T-helper 1 cell treated with Interleukin-12 subunit alpha and Interleukin-12 subunit beta and Interleukin-4 antibody, amounts not matched to agents 30 μg/mL and 1 μg/mL, for 36 hours (primary cell): Measurements from ENCODE around the gene ANKHD1.

Experiments
- H3K27ac Mint-ChIP-seq: one replicate; pipeline ENCODE4 v1.8.0; 2021; ENCODE audit warnings: mild to moderate bottlenecking, mixed read lengths
- H3K27me3 Mint-ChIP-seq: one replicate; pipeline ENCODE4 v1.8.0; 2021; ENCODE audit warnings: low read depth, mixed read lengths
- H3K36me3 Mint-ChIP-seq: one replicate; pipeline ENCODE4 v1.8.0; 2021; ENCODE audit warnings: low read depth, mixed read lengths
- H3K4me1 Mint-ChIP-seq: one replicate; pipeline ENCODE4 v1.8.0; 2021; ENCODE audit warnings: low read depth, mixed read lengths
- H3K4me3 Mint-ChIP-seq: one replicate; pipeline ENCODE4 v1.8.0; 2021; ENCODE audit warnings: mild to moderate bottlenecking, moderate library complexity, mixed read lengths
- H3K9me3 Mint-ChIP-seq: one replicate; pipeline ENCODE4 v1.8.0; 2021; ENCODE audit warnings: mixed read lengths

Gene ANKHD1

DNA sequence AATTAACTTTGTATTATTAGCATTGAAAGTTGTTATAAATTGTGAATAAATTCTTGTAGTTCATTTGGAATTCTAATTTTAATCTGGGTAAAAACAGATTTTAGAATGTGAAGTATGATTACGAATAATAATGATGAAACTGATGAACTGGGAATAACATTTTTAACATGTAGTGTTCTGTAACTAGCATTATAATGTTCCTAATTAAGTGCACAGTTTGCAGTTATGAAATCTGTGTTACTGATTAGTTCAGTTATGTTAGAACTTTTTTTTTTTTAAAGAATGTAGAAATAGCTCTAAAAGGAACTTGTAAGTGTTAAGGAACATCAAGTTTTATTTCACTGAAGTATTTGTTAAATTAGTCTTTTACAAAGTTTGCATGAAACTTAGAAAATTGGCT lies 97.0 kb downstream of the ANKHD1 start:
- Mint-ChIP-seq H3K9me3 (no peaks in the 10 kb centered on the region), H3K36me3 (peaks cover 24% of the 10 kb centered on the region), H3K4me3 (no peak overlapping the region), H3K27me3 (no peaks in the 10 kb centered on the region), H3K4me1 (peaks cover 3% of the 10 kb centered on the region), H3K27ac (no peak overlapping the region)

DNA sequence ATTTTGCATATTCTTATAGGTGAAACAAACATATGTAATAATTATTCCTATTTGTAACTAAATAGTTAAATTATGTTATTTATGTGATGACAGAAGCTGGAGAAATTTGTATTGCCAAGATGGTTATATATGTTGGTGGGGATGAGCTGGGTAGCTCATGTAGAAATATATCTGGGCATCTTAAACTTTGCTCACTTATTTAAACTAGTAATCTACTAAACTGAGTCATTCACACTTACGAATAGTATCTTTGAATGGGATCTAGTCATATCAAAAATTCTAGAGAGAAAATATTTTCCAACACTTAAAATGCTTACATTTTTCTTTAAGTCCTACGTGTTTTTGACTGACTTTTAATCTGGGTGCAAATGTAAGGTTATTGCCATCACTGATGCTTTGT lies 101.2 kb downstream of the ANKHD1 start:
- Mint-ChIP-seq H3K27me3 (no peaks in the 10 kb centered on the region), H3K4me3 (no peak overlapping the region), H3K36me3 (peaks cover 19% of the 10 kb centered on the region), H3K4me1 (peaks cover 2% of the 10 kb centered on the region), H3K27ac (no peak overlapping the region), H3K9me3 (no peaks in the 10 kb centered on the region)

DNA sequence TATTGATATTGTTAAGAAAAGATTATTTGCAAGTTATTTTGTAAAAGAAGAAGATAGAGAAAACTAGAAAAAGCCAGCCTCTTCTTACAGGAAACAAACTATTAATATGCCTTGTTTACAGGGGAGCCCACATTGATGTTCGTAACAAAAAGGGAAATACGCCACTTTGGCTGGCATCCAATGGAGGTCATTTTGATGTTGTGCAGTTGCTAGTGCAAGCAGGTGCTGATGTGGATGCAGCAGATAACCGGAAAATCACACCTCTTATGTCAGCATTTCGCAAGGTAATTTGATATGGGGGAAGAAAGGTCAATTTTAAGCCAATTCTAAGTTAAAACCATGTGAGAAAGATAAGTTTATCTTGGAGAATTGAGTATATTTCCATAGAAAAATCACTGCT lies 108.3 kb downstream of the ANKHD1 start:
- Mint-ChIP-seq H3K27ac (no peak overlapping the region), H3K9me3 (no peaks in the 10 kb centered on the region)

DNA sequence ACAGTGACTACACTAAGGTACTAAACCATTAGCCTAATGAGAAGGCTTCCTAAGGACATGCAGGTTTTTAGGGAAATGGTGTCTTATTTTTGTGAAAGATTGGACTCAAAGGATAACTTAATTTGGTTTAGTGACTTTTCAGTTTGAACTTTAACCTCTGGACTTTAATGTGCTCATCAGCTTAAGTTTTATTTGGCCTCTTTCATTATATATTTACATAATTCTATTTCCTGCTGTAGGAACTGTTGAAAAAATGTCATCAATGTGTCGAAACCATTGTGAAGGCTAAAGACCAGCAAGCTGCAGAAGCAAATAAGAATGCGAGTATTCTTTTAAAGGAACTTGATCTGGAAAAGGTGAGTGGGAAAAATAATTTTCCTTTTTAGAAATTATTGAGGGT lies 111.5 kb downstream of the ANKHD1 start:
- H3K36me3 Mint-ChIP-seq = peaks cover 49% of the 10 kb centered on the region
- peaks cover 3% of the 10 kb centered on the region for H3K9me3 Mint-ChIP-seq
- no peak overlapping the region for H3K4me3 Mint-ChIP-seq

More for the DNA sequence above, 108.3 kb downstream of the ANKHD1 start:
- H3K27me3 Mint-ChIP-seq = no peaks in the 10 kb centered on the region
- peaks cover 45% of the 10 kb centered on the region for H3K36me3 Mint-ChIP-seq
- no peaks in the 10 kb centered on the region for H3K4me1 Mint-ChIP-seq
- H3K4me3 Mint-ChIP-seq = no peak overlapping the region

DNA sequence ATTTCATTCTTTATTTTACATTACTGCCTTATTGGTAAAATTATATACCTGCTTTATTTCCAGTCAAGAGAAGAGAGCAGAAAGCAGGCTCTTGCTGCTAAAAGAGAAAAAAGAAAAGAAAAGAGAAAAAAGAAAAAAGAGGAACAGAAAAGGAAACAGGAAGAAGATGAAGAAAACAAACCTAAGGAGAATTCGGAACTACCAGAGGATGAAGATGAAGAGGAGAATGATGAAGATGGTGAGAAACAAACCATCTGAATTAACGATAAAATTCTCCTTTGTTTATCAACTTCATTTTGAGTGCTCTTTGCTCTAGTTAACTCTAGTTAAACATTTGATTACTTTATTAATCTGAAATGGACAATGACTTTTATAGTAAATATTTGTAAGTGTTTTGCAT lies 122.4 kb downstream of the ANKHD1 start:
- Mint-ChIP-seq H3K4me3 (no peak overlapping the region), H3K9me3 (no peaks in the 10 kb centered on the region), H3K27ac (no peak overlapping the region), H3K4me1 (no peaks in the 10 kb centered on the region), H3K27me3 (no peaks in the 10 kb centered on the region), H3K36me3 (peaks cover 29% of the 10 kb centered on the region)

More for the DNA sequence above, 111.5 kb downstream of the ANKHD1 start:
- Mint-ChIP-seq H3K27ac (no peak overlapping the region), H3K4me1 (no peaks in the 10 kb centered on the region), H3K27me3 (no peaks in the 10 kb centered on the region)

DNA sequence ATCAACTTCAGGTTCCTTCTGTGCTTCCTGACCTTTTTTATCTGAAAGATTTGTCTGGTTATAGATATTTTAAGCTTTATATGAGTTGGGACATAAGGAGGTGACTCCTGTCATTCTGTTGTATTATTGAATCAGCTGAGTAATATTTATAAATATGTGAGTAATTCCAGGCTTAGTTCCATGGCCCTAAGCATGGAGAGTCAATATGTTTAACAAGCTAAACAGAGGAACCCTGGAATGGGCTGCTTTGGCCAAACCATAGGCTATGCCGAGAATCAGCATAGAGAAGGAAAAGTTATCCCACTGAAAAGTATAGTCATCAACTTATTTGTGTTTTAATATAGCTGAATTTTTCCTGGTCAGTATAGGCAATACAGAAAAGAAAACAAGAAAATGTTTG lies 138.6 kb downstream of the ANKHD1 start:
- H3K9me3 Mint-ChIP-seq = no peaks in the 10 kb centered on the region
- H3K36me3 Mint-ChIP-seq = peaks cover 35% of the 10 kb centered on the region
- H3K4me1 Mint-ChIP-seq = peaks cover 1% of the 10 kb centered on the region
- H3K27ac Mint-ChIP-seq = no peak overlapping the region
- H3K27me3 Mint-ChIP-seq = no peaks in the 10 kb centered on the region
- no peak overlapping the region for H3K4me3 Mint-ChIP-seq

DNA sequence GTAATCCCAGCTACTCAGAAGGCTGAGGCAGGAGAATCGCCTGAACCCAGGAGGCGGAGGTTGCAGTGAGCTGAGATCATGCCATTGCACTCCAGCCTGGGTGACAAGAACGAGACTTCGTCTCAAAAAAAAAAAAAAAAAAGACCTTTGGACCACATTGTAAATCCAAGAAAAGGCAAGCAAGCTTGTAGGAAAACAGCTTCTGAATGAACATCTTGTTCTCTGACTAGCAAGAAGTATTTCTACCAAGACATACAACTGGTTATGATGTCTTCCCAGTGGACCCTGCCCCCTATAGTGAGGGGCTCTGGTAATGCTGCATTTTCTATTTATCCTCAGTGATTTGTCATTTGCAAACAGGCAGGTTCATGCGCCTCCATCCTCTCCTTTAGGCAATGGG lies 141.3 kb downstream of the ANKHD1 start:
- H3K4me3 Mint-ChIP-seq = no peak overlapping the region
- H3K36me3 Mint-ChIP-seq = peaks cover 26% of the 10 kb centered on the region
- peaks cover 9% of the 10 kb centered on the region for H3K4me1 Mint-ChIP-seq
- H3K27me3 Mint-ChIP-seq = no peaks in the 10 kb centered on the region
- no peak overlapping the region for H3K27ac Mint-ChIP-seq
- no peaks in the 10 kb centered on the region for H3K9me3 Mint-ChIP-seq

DNA sequence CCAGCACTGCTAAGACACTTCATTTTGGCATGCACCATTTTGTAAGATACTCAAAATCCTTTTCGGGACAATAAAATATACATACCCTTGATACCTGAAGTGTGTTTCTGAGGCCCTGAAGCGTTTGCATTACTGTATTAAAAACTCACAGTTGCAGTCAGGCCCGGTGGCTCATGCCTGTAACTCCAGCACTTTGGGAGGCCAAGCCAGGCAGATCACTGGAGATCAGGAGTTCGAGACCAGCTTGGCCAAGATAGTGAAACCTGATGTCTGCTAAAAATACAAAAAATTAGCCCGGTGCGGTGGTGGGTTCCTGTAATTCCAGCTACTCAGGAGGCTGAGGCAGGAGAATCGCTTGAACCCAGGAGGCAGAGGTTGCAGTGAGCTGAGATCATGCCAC lies 143.4 kb downstream of the ANKHD1 start:
- H3K27ac Mint-ChIP-seq = no peak overlapping the region

DNA sequence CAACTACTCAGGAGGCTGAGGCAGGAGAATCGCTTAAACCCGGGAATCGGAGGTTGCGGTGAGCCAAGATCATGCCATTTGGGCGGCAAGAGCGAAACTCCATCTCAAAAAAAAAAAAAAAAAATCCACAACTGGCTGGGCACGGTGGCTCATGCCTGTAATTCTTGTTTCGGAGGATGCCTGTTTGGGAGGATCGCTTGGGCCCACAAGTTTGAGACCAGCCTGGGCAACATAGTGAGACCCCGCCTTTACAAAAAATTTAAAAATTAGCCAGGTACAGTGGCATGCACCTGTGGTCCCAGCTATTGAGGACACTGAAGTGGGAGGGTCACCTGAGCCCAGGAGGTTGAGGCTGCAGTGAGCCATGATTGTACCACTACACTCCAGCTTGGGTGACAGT lies 144.0 kb downstream of the ANKHD1 start:
- H3K27me3 Mint-ChIP-seq = no peaks in the 10 kb centered on the region
- H3K4me3 Mint-ChIP-seq = no peak overlapping the region
- H3K27ac Mint-ChIP-seq = no peak overlapping the region
- no peaks in the 10 kb centered on the region for H3K9me3 Mint-ChIP-seq
- H3K36me3 Mint-ChIP-seq = peaks cover 27% of the 10 kb centered on the region
- peaks cover 27% of the 10 kb centered on the region for H3K4me1 Mint-ChIP-seq

More for the DNA sequence above, 143.4 kb downstream of the ANKHD1 start:
- no peaks in the 10 kb centered on the region for H3K27me3 Mint-ChIP-seq
- H3K36me3 Mint-ChIP-seq = peaks cover 21% of the 10 kb centered on the region
- H3K9me3 Mint-ChIP-seq = no peaks in the 10 kb centered on the region
- H3K4me3 Mint-ChIP-seq = no peak overlapping the region
- H3K4me1 Mint-ChIP-seq = peaks cover 24% of the 10 kb centered on the region

DNA sequence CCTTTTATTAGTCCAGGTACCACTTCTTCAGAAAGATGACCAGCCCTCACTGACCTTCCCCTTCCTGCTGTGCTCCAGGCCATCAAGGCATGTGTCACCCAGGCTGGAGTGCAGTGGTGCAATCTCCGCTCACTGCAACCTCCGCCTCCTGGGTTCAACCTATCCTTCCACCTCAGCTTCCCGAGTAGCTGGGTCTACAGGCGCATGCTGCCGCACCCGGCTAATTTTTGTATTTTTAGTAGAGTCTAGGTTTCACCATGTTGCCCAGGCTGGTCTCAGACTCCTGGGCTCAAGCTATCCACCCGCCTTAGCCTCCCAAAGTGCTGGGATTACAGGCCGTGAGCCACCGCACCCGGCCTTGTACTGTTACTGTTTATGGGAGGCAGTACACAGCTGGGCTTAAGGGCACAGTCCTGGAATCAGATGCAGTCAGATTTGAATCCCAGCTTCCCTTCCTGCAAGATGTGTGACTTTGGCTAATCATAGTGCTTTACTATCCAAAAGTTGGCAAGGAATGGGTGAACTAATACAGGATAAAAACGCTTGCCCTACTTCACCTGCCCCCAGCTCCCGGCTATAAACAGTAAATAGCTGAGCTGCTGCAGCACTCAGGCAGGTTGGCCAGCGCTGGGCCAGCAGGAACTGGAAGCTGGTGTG lies 145.3 kb downstream of the ANKHD1 start:
- Mint-ChIP-seq H3K27ac (peak overlapping the region; percentile 89), H3K36me3 (peaks cover 34% of the 10 kb centered on the region), H3K4me3 (no peak overlapping the region), H3K4me1 (peaks cover 31% of the 10 kb centered on the region), H3K27me3 (no peaks in the 10 kb centered on the region), H3K9me3 (no peaks in the 10 kb centered on the region)

DNA sequence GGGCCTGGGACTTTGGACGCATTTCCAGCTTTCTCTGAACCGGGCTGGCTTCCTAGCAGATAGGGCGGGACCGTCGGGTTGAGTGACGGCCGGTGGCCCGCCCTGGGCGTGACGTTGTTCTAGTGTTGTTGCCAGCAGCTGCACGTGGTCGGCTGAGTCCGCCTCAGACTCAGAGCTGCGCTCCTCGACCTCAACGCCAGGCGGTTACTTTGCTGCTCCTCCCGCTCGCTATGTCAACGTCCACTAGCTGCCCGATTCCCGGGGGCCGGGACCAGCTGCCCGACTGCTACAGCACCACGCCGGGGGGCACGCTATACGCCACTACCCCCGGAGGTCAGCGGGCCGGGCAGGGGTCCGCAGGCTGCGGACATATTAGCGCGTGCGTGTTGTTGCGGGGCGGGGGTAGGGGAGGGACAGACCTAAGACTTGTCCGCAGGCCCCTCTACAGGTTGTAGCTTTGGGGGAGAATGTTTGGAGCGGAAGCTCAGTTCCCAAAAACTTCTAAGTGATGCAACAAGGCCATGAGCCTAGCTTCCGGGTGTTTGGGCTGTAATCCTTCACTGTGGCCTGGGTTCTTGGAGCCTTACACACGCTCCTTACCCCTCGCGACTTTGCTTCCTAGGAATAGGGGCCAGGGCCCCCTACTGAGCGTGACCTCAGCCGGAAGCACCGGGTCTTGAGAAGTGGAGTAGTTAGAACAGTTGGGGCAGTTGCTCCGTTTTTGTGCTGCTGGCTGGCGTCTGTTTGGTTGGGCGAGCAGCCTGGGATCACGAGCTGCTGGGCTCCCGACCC lies 146.1 kb downstream of the ANKHD1 start, which contains the start of gene EIF4EBP3:
TSS of gene EIF4EBP3 (plus strand) at position 155 of the 792 bp plus-strand sequence. CDS start at position 231, 76 bp downstream.
- Mint-ChIP-seq H3K36me3 (peaks cover 35% of the 10 kb centered on the region), H3K4me1 (peaks cover 31% of the 10 kb centered on the region), H3K27me3 (no peaks in the 10 kb centered on the region), H3K9me3 (no peaks in the 10 kb centered on the region), H3K27ac (peak within 1 kb of the TSS; percentile 89), H3K4me3 (peak within 1 kb of the TSS; percentile 80)

DNA sequence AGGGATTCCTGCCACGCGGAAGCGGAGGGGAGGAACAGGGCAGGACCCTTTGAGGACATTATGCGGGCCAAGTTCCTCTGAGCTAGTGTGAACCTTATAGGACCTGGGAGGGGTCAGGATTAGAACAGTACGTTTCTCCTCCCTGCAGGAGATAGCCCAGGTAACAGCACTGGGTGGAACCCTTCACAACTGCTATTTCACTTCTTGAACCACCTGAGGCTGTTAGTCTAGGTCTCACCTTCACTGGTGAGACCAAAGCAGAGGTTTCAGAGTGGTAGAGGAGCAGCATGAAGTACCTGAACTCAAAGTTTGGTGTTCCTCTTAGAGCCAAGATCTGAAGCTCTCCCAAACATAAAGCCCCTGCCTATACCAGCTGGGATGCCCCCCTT lies 146.7 kb downstream of the ANKHD1 start:
- H3K36me3 Mint-ChIP-seq = peaks cover 41% of the 10 kb centered on the region
- H3K4me3 Mint-ChIP-seq = peak overlapping the region; percentile 80
- H3K4me1 Mint-ChIP-seq = peaks cover 37% of the 10 kb centered on the region
- peak overlapping the region; percentile 89 for H3K27ac Mint-ChIP-seq
- no peaks in the 10 kb centered on the region for H3K27me3 Mint-ChIP-seq
- H3K9me3 Mint-ChIP-seq = no peaks in the 10 kb centered on the region

DNA sequence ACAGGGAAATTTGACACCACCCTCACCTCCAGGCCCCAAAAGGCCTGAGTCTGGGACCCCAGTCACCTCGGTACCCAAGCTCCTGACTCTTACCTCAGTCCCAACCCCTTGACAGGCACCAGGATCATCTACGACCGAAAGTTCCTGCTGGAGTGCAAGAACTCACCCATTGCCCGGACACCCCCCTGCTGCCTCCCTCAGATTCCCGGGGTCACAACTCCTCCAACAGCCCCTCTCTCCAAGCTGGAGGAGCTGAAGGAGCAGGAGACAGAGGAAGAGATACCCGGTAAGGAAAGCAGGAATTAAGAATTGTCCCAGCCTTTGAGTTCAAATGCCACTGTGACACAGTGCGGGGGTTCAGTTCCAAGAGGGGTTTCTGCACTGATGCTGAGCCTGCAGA lies 147.2 kb downstream of the ANKHD1 start:
- Mint-ChIP-seq H3K4me3 (no peak overlapping the region), H3K27ac (peak overlapping the region; percentile 89), H3K9me3 (no peaks in the 10 kb centered on the region), H3K27me3 (no peaks in the 10 kb centered on the region), H3K4me1 (peaks cover 42% of the 10 kb centered on the region), H3K36me3 (peaks cover 45% of the 10 kb centered on the region)

DNA sequence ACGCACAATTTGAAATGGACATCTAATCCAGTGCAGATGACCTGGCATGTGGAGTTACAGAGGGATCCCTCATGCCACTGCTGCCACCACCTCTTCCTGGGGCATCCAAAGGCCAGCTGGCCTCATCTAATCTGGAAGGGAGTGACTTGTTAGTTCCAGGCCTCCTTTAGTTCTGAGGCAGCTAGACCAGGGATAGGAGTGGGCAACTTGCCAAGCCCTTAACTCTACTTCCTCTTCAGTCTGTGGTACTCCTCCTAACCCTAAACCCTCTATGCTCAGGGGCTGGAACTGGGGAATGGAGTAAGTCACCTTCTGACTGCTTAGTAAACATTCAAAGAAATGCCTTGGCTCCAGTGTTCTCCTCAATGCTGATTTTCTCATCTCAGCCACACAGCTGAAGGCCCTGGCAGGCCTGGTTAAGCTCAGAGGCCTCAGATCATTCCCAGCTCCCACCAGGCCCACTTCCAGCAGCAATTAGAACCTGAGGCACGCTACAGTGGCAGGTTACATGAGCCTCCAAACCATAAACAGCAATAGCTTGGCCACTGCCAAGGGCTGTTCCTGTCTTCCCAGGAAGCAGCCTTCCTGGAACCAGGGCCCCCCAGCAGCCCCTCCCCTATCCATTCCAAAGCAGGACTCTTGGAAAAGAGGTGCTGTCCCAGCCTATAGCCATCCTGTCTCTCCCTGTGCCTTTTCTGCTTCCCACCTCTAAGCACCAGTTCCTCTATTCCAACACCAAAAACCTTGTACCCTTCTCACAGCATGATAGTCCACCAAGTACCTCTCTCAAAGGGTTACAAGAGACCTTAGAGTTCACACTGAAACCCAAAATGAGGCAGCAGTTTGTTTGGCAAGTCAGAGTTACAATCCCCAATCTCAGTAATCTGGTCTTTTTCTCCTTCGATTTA lies 147.9 kb downstream of the ANKHD1 start:
- Mint-ChIP-seq H3K4me1 (peaks cover 49% of the 10 kb centered on the region), H3K4me3 (peak overlapping the region; percentile 49), H3K27me3 (no peaks in the 10 kb centered on the region), H3K27ac (peak overlapping the region; percentile 80), H3K9me3 (no peaks in the 10 kb centered on the region), H3K36me3 (peaks cover 44% of the 10 kb centered on the region)
